HEK293 (cell line): ENCODE results near the gene PRKD1.

Experiments
- CTCF ChIP-seq: fragments of 450-650 bp; formaldehyde crosslinking; IDR thresholded peaks from 2 replicates; pipeline ENCODE4 v1.5.1; 2016; ENCODE audit warnings: missing biosample characterization, missing genetic modification characterization
- KLF10 ChIP-seq: fragments of 450-650 bp; IDR thresholded peaks from 2 replicates; pipeline ENCODE4 v1.5.1; 2018; ENCODE audit warnings: missing biosample characterization, mild to moderate bottlenecking, missing genetic modification characterization
- MEIS1 ChIP-seq: sonication (generic); formaldehyde crosslinking; IDR thresholded peaks from 2 replicates; pipeline ENCODE4 v1.8.1; 2022; ENCODE audit warnings: missing genetic modification reagents, mild to moderate bottlenecking, borderline replicate concordance
- PBX3 ChIP-seq: sonication (generic); formaldehyde crosslinking; IDR thresholded peaks from 2 replicates; pipeline ENCODE4 v1.8.1; 2022; ENCODE audit warnings: mild to moderate bottlenecking, moderate library complexity, missing genetic modification reagents
- PRDM2 ChIP-seq: fragments of 450-650 bp; formaldehyde crosslinking; IDR thresholded peaks from 2 replicates; pipeline ENCODE4 v1.5.1; 2016; ENCODE audit warnings: missing biosample characterization, missing genetic modification characterization, borderline replicate concordance
- SCRT2 ChIP-seq: fragments of 450-650 bp; formaldehyde crosslinking; IDR thresholded peaks from 2 replicates; pipeline ENCODE4 v1.5.1; 2016; ENCODE audit warnings: missing biosample characterization, missing genetic modification characterization
- ZBTB7A ChIP-seq: fragments of 450-650 bp; formaldehyde crosslinking; IDR thresholded peaks from 2 replicates; pipeline ENCODE4 v1.5.1; 2016; ENCODE audit warnings: low read depth, missing biosample characterization, missing genetic modification characterization
- ZNF114 ChIP-seq: fragments of 450-650 bp; formaldehyde crosslinking; IDR thresholded peaks from 2 replicates; pipeline ENCODE4 v1.5.0; 2017; ENCODE audit warnings: missing biosample characterization, missing genetic modification characterization
- ZNF121 ChIP-seq: fragments of 450-650 bp; formaldehyde crosslinking; IDR thresholded peaks from 2 replicates; pipeline ENCODE4 v1.5.1; 2016; ENCODE audit warnings: missing biosample characterization, missing genetic modification characterization
- ZNF544 ChIP-seq: fragments of 450-650 bp; formaldehyde crosslinking; IDR thresholded peaks from 2 replicates; pipeline ENCODE4 v1.5.0; 2017; ENCODE audit warnings: missing biosample characterization, missing genetic modification characterization
- ZNF747 ChIP-seq: fragments of 450-650 bp; formaldehyde crosslinking; IDR thresholded peaks from 2 replicates; pipeline ENCODE4 v1.5.1; 2016; ENCODE audit warnings: missing biosample characterization, missing genetic modification characterization
- TF ChIP-seq, protein P1 (sequence below): fragments of 450-650 bp; formaldehyde crosslinking; IDR thresholded peaks from 2 replicates; pipeline ENCODE4 v1.5.1; 2016; ENCODE audit warnings: missing biosample characterization, missing genetic modification characterization
- TF ChIP-seq, protein P2 (sequence below): fragments of 450-650 bp; formaldehyde crosslinking; IDR thresholded peaks from 2 replicates; pipeline ENCODE4 v1.5.1; 2016; ENCODE audit warnings: missing biosample characterization, missing genetic modification characterization
- TF ChIP-seq, protein P3 (sequence below): fragments of 450-650 bp; formaldehyde crosslinking; conservative IDR thresholded peaks from 2 replicates; pipeline ENCODE4 v1.5.1; 2016; ENCODE audit warnings: low read depth, missing biosample characterization, missing genetic modification characterization

- TF ChIP-seq CTCF (tag by site-specific recombination) (no peak), ZNF121 (no peak), PBX3 (CRISPR knock-in tag) (no peak), ZNF747 (tag by site-specific recombination) (no peak), SCRT2 (no peak), ZBTB7A (tag by site-specific recombination) (no peak), ZNF544 (tag by site-specific recombination) (no peak), KLF10 (tag by site-specific recombination) (no peak), MEIS1 (CRISPR knock-in tag) (no peak), PRDM2 (no peak), ZNF114 (tag by site-specific recombination) (no peak)
- TF ChIP-seq, protein P1, sequence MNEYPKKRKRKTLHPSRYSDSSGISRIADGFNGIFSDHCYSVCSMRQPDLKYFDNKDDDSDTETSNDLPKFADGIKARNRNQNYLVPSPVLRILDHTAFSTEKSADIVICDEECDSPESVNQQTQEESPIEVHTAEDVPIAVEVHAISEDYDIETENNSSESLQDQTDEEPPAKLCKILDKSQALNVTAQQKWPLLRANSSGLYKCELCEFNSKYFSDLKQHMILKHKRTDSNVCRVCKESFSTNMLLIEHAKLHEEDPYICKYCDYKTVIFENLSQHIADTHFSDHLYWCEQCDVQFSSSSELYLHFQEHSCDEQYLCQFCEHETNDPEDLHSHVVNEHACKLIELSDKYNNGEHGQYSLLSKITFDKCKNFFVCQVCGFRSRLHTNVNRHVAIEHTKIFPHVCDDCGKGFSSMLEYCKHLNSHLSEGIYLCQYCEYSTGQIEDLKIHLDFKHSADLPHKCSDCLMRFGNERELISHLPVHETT: no peak
- TF ChIP-seq, protein P2, sequence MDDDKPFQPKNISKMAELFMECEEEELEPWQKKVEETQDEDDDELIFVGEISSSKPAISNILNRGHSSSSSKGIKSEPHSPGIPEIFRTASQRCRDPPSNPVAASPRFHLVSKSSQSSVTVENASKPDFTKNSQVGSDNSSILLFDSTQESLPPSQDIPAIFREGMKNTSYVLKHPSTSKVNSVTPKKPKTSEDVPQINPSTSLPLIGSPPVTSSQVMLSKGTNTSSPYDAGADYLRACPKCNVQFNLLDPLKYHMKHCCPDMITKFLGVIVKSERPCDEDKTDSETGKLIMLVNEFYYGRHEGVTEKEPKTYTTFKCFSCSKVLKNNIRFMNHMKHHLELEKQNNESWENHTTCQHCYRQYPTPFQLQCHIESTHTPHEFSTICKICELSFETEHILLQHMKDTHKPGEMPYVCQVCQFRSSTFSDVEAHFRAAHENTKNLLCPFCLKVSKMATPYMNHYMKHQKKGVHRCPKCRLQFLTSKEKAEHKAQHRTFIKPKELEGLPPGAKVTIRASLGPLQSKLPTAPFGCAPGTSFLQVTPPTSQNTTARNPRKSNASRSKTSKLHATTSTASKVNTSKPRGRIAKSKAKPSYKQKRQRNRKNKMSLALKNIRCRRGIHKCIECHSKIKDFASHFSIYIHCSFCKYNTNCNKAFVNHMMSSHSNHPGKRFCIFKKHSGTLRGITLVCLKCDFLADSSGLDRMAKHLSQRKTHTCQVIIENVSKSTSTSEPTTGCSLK (tag by site-specific recombination): no peak
- TF ChIP-seq, protein P3, sequence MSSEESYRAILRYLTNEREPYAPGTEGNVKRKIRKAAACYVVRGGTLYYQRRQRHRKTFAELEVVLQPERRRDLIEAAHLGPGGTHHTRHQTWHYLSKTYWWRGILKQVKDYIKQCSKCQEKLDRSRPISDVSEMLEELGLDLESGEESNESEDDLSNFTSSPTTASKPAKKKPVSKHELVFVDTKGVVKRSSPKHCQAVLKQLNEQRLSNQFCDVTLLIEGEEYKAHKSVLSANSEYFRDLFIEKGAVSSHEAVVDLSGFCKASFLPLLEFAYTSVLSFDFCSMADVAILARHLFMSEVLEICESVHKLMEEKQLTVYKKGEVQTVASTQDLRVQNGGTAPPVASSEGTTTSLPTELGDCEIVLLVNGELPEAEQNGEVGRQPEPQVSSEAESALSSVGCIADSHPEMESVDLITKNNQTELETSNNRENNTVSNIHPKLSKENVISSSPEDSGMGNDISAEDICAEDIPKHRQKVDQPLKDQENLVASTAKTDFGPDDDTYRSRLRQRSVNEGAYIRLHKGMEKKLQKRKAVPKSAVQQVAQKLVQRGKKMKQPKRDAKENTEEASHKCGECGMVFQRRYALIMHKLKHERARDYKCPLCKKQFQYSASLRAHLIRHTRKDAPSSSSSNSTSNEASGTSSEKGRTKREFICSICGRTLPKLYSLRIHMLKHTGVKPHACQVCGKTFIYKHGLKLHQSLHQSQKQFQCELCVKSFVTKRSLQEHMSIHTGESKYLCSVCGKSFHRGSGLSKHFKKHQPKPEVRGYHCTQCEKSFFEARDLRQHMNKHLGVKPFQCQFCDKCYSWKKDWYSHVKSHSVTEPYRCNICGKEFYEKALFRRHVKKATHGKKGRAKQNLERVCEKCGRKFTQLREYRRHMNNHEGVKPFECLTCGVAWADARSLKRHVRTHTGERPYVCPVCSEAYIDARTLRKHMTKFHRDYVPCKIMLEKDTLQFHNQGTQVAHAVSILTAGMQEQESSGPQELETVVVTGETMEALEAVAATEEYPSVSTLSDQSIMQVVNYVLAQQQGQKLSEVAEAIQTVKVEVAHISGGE: no peak
Observed at GRCh38 chr14:29608861-29609260, 318.8 kb downstream of the PRKD1 start.
